DMS153 (cell line): ENCODE data around the gene DNPEP.
"Not testable (repeated sequence)": the region's sequence is repeated elsewhere in the genome, so short reads cannot be mapped to it uniquely, and the experiment has no call there.

Experiments
- DNase-seq: peaks from one replicate; lab custom pipeline; 2025; lab: John Stamatoyannopoulos, UW

Gene DNPEP

DNA sequence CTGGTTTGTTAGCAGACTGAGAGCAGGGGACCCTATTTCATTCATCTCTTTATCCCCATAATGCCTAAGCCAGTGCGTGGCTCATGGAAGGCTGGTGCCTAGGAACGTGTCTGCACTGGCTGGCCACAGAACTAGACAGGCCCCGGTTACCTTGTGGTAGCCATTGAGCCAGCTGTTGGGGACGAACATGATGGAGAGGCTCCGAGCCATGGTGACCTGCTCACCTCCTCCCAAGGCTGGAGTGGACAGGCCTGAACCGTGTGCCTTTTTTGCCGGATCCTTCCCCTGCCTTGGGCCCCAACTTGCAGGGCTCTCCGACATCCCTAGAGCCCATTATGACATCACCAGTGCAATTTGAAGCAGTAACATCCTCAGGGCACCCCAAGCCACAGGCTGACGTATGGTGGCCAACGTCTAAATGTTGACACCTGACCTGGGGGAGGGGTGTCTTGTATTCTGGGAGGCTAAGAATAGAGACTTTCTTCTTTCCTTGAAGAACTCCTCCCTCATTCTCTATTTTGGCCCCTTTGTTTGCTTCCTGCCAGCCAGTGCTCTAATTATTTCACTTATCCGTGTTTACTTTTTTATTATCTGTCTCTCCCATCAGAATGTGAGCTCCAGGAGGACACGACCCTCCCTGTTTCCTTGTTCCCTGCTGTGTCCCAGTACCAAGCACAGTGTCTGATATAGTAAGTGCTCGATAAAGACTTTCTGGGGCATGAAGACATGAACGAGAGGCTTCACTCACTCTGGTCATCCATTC, 12.2 kb upstream of the DNPEP start:
- peak; percentile 40 for DNase-seq

DNA sequence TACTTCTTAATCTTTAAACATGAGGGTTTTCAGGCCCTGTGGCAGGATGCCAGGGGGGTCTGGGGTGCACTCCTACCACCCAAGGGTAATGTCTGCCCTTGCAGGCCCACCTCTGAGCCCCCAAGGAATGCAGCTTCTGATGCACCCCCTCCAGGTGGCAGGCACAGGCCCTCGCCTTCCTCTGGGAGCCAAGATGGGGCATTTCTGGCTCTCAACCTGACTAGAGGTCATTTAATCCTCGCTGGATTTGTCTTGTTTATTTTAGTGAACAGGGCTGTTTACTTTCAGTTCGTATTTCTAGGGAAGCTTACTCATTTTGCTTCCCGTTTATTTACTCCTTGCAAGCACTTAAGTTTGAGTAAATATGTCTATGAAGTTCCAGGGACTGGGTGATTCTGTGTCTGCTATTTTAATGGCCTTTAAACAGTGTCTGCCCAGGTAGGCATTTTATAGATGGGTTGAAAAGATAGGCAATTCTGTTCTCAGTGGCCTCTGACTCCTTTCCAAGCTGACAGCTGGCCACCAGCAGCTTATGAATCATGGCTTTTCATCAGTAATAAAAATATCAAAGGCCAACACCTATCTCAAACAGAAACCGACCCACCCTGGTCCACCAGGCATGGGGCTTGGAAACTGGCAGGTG, 11.1 kb upstream of the DNPEP start:
- DNase-seq, result peak; percentile 95

DNA sequence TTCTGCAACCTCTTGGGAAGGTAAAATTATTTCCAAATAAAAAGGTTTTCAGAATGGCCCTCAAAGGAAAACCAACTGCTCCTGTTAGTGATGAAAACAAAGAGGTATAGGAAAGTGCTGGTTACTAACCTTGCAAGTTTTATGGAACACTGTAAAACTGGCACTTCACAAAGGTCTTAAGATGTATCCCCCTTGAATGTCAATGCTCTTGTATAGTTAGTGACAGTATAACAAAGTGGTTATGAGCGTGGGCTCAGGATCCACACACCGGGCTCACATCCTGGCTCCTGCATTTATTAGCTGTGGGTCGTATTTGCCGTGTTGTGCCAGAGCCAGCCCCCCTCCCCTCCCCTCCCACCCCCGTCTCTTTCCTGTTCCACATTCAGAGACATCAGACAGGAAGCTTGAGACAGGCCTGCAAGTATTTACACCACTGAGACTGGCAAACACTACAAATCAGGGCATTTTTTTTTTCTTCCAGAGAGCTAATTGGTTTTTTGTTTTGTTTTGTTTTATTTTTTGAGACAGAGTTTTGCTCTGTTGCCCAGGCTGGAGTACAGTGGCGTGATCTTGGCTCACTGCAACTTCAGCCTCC, 9.2 kb upstream of the DNPEP start:
- DNase-seq, result peak; percentile 9

DNA sequence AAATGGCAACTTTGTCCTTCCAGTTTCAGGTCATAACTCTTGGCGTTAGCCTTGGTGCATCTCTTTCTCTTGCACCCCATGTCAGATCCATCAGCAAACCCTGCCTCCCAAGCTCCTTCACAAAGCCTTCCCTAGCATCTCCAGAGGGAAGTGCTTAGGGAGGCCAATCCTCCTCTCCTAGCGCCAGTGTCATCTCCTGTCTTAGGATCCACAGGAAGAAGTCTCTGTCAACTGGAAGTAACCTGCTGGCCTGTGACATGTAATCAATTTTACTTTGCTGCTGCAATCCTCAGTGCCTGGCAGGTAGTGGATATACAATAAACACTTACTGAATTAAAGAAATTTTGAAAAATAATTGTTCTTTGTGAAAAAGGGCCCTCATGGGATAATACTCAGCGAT, 7.9 kb upstream of the DNPEP start:
- DNase-seq, result no peak

DNA sequence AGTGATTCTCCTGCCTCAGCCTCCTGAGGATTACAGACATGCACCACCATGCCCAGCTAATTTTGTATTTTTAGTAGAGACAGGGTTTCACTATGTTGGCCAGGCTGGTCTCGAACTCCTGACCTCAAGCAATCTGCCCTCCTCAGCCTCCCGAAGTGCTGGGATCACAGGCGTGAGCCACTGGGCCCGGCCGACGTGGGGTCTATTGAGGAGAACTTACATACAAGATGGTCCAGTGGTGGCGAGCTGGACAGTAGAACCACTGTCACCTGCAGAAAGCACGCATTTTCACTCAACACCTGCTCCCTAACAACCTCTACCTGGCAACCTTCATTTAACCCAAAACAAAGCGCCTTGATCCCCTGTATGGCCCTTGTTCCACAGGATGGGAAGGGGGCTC, 7.3 kb upstream of the DNPEP start:
- not testable (repeated sequence) for DNase-seq

DNA sequence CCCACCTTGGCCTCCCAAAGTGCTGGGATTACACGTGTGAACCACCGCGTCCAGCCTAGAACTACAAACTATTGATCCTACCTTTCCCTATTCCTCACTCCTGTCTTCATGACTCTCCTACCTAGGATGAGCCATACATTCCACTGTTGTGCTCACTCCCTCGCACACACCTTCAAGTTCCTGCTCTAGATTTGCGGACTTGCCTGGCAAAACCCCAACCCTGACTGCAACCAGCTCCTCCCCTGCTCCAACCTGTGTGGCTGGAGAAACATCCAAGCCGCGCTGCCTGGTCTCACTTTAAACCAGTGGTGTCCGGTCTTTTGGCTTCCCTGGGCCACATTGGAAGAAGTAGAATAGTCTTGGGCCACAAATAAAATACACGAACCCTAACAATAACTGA, 5.0 kb upstream of the DNPEP start:
- no peak for DNase-seq

DNA sequence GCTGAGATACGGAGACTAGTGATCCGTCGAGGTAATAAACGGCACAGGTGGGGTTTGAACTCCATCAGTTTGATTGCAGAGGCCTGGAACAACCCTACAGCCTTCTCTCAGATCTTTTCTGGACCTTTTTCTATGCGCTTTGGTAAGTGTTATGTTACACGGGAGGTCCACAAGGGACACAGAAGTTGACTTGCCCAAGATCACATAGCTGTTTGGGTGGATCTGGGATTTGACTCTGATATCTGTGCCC, 1.1 kb upstream of the DNPEP start:
- DNase-seq, result no peak

DNA sequence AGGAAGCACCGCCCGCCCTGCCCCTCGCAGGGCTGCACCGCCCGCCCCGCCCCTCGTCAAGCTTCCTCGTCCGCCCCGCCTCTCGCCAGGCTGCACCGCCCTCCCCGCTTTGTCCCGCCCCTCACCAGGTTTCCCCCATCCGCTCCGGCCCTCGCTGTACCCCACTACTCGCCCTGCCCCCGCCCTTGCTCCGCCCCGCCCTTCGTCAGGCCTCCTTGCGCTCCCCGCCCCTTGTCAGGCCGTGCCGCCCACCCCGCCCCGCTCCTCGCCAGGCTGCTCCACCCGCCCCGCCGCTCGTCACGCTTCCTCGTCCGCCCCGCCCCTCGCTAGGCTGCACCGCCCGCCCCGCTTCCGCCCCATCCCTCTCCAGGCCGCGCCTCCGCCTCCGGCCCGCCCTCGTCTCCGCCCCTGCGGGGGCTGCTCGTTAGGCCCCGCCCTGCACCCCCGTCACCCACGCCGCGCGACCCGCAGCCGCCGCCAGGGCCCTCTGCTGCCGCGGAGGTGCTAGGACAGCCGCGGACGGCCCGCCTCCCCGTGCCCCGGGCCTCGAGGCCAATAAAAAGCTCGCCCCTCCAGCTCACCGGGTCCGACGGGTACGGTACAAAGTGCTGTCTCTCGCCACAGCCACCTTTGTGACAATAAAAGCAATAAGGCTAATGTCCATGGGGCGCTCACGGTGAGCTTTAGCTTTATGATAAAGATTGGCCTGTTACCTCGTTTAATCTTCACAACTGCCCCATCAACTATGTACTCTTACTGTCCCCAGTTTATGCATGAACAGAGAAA, 602 bp upstream of the DNPEP start:
- DNase-seq, result peak; percentile 89

DNA sequence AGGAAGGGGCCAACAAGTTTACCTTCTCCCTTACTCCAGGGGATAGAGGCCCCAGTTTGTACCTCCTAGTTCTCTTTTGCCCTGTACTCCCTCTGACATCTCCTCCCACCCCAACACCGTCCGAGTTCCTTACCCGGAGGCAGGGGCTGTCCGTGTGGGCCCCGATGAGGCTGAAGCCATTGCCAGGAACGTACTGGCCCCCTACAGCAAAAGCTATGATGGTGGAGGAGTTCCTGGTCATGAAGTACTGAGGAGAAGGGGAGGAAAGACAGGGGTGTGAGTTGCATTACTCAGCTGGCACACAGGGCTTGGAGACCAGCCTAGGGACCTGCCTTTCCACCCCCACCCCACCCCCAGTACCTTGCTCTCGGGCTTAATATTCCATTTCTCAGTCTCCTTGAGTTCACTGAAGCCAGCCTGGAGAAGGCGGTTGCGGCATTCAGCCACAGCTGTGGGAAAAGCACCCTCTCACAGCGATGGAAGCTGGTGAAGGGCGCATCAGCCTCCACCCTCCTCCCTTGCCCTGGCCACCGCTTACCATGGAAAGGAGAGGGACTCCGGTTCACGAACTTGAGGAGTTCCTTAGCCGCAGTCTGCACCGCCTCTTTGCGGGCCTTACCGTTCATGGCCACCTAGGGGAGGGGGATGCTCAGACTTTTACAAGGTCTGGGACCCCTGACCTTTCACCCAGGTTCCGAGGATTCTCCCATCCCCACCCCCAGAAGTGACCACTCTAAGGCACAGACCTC, 1.0 kb downstream of the DNPEP start:
- DNase-seq, result no peak

DNA sequence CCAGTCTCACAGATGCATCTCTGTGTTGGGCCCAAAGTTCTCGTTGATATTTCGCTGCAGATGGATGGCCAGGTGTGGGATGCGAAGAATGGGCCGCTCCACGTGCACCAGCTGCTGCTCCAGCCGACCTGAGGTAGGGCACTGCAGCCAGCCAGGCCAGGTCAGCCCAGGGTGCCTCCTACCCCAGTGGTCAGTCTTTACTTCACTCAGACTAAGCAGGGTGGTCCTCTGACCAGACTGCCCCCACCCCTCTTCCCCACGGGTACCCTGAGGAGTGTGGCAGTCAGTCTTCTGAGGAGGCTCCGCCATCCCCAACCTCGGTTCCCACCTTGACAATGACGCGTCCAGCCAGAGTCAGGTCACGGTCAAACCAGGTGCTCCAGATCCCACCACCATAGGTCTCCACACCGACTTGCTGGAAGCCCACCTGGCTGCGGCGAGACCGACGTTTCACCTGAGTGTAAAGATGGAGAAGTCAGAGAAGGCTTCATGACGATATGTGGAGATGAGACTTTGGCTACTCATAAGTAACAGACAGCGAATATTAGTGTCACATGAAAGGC, 1.7 kb downstream of the DNPEP start:
- DNase-seq, result no peak

DNA sequence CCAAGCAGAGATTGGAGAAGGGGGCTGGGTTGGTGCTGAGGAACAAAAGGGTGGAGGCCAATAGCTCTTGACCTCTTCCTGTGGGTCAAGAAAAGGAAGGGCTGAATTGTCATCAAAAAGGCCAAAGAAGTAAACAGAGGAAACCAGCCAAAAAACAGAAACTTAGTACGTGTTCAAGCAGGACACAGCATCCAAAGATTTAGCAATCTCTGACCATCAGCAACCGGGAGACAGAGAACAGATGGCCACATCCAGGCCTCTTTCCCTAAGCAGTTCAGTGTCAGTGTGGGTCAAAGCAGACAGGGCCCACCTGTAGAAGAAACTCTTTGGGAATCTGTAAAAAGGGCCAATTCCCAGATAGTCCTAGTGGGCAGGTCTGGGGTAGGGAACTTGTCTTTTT, 2.9 kb downstream of the DNPEP start:
- DNase-seq, result no peak

DNA sequence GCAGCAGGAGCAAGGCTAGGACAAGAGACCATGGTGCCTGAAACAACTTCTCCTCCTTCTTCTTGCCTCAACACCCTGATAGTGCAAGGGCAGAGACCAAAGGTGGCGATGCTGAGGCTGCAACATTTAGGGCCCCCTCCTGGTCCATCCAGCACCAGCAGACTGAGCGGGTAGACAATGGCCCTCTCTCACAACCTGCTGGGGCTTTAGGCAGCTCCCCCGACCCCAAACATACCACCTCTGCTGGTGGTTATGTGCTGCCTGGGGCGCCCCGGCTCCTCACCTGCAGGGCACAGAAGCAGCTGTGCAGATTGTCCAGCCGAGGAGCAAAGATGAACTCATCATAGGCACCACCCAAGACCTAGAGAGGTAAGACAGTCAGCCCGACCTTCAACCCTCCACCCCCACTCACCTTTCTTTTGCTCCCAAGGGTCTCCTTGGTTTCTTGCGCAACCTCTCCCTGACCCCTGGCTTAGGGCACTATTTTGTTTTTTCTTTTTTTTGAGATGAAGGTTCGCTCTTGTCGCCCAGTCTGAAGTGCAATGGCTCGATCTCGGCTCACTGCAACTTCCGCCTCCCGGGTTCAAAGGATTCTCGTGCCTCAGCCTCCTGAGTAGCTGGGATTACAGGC, 3.5 kb downstream of the DNPEP start:
- DNase-seq, result no peak

DNA sequence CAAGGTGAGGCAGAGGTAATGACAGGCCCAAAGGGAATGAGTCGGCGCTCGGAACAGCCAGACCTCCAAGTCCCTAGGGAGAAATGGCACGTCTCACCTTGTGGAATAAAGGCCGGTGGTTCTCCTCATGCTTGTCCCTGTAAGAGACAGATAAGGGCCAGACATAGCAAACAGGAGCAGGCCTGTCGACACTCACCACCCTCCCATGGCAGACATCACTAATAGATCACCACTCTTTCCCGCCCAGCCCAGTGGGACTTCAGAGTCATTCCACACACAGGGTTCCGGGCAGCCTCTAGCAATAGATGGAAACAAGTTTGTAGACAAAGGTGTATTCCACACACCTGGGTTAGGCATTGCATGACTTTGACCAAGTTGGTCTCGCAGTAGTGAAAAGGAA, 6.3 kb downstream of the DNPEP start:
- no peak for DNase-seq

DNA sequence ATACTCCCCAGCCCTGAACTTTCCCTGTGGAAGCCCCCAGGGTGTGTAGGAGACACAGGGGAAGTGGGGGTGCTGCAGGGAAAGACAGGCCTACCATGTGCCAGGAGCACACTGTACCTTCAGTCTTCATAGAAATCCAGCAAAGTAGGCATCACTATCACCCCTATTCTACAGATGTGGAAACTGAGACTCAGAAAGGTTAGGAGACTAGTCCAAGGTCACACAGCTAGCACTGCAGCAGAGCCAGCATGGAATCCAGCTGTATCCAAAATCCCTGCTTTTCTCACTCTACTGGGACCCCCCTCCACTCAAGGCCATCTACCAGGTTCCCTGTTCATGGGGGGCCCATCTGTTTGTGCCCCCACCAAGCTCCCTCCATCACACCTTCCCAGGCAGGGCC, 6.8 kb downstream of the DNPEP start:
- no peak for DNase-seq

DNA sequence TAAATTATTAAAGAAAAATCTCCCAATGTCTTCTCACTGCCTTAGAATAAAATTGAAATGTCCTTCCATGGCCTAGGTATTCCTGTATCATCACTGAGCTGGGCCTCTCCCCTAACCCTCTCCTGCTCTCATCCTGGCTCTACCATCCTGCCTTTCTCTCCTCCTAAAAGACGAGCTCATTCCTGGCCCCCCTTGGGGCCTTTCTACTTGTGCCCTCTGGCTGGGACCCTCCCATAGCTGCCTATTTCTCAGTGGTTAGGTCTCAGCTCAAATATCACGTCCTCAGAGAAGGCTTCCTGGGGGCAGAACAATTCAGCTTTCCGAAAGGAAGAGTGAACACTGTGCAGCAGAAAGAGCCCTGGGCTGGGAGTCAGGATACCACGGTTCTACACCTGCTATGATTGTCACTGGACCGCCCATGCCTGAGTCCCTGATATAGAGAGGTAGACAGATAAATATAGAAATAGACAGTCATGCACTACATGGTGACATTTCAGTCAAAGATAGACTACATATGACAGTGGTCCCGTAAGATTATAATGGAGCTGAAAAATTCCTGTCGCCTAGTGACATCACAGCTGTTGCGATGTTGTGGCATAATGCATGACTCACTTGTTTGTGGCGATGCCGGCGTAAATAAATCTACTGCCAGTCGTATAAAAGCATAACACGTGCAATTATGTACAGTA, 9.4 kb downstream of the DNPEP start:
- DNase-seq, result no peak

DNA sequence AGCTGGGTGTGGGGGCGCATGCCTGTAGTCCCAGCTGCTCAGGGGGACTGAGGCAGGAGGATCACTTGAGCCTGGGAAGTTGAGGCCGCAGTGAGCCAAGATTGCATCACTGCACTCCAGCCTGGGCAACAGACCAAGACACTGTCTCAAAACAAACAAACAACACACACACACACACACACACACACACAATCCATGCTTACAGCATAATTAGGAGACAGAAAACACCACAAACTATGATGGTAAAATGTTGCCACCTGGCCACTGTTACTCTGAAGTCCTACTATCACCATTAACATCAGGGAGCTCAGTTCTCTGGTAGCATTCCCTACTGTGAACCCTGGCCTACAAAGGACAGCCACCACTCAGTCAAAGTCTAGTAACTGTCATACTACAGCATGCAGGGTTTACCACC, 18.3 kb downstream of the DNPEP start:
- peak; percentile 12 for DNase-seq

DNA sequence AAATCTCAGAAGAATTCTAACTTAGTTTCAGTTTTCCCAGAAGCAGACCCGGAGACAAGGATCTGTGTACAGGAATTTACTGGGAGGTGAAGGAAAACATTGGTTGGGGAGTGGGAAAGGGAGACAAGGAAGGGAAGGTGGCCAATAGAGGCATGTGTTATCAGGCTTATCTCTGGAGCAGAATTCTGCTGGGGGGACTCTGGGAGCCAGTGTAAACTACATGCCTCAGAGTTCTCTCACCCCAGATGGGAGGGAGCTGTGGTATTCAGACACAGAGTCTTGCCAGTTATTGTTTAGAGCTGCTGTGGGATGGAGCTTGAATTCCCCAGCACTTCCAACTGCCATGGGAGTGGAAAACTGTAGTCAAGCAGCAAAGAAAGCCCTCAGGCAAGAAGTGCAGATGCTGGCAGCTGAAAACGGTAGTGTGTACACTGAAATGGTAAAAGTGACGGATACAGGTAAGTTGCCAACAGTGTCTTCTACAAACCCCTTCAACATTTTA, 19.0 kb downstream of the DNPEP start:
- DNase-seq, result no peak

DNA sequence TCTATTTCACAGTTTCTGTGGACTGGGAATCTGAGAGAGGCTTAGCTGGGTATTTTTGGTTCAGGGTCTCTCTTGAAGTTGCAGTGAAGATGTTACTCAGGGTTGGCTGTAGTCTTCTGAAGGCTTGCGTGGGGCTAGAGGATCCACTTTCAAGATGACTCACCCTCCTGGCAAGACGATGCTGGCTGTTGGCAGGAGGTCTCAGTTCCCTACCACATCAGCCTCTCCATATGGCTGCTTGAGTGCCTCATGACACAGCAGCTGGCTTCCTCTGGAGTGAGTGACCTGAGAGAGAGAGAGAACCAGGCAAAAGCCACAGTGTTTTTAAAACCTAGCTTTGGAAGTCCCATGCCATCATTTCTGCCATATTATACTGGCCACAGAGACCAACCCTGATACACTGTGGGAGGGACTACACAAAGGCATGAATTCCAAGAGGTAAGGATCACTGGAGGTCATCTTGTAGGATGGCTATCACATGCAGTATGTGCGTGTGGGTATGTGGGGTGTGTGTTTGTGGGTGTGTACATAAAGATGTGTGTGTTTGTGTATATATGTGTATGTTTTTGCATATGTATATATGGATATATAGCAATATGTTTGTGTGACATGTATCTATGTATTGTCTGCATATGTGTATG, 25.1 kb downstream of the DNPEP start:
- no peak for DNase-seq

DNA sequence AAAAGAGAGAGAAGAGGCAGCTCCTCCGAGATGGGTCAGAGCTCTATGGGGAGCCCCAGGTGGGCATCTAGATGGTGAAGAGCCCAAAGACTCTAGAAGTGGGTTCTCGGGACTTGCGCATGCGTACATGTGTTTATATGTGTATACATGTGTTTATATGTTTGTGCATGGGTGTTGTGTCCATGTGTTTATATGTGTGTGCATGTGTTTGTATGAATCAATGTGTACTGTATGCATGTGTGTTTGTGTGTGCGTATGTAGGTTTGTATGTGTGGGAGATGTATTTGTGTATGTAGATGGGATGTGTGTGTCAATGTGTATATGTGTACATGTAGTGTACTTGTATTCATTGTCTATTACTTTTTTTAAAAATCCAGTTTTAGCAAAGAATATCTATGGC, 25.6 kb downstream of the DNPEP start:
- DNase-seq, result no peak
